GM12878 (cell line): ENCODE data around the gene HIVEP1.

ENCODE experiments used
- CEBPB ChIP-seq, 2 experiments: fragments of 150-350 bp in 1 of 2; IDR thresholded peaks; 2 replicates each; pipeline ENCODE4 v1.6.1; 2012 to 2014; ENCODE audit warnings: low read depth in 2 of 2, low read length in 2 of 2, borderline replicate concordance in 1 of 2, inconsistent platforms in 1 of 2
- CTCF ChIP-seq, 3 experiments: IDR thresholded peaks in 2 of 3; conservative IDR thresholded peaks in 1 of 3; 2 replicates each; pipeline ENCODE4 v1.5.1; 2011; ENCODE audit warnings: low read depth in 3 of 3, low read length in 3 of 3, mild to moderate bottlenecking in 3 of 3, control low read depth in 2 of 3, moderate library complexity in 2 of 3, inconsistent platforms in 1 of 3, mixed read lengths in 1 of 3; ENCODE audit not compliant: control insufficient read depth in 2 of 3, insufficient read depth in 1 of 3; ENCODE audit errors: extremely low read depth in 1 of 3
- HDGF ChIP-seq: fragments of 450-650 bp; IDR thresholded peaks from 2 replicates; pipeline ENCODE4 v1.6.1; 2016; ENCODE audit warnings: antibody characterized with exemption
- POLR2A ChIP-seq: IDR thresholded peaks from 2 replicates; pipeline ENCODE4 v1.6.1; 2011; ENCODE audit warnings: low read depth, mild to moderate bottlenecking, low read length
- POLR2AphosphoS5 ChIP-seq: IDR thresholded peaks from 2 replicates; pipeline ENCODE4 v1.6.1; 2011; ENCODE audit warnings: mild to moderate bottlenecking, low read length, inconsistent platforms
- ZNF622 ChIP-seq: fragments of 450-650 bp; IDR thresholded peaks from 2 replicates; pipeline ENCODE4 v1.6.1; 2017; ENCODE audit warnings: mild to moderate bottlenecking, inconsistent platforms

GRCh38 chr6:12088531-12088930 is 76.4 kb downstream of the HIVEP1 start:
- TF ChIP-seq CTCF (IDR thresholded peaks at IDR 0.05 in 2 of 3, conservative IDR thresholded peaks at IDR 0.05 in 1 of 3; ENCODE audit: control insufficient read depth in 2 of 3, extremely low read depth in 1 of 3, insufficient read depth in 1 of 3, low read depth in 3 of 3, low read length in 3 of 3) (no peak), HDGF (no peak), ZNF622 (no peak), POLR2AphosphoS5 (no peak), CEBPB (IDR thresholded peaks at IDR 0.05; ENCODE audit: borderline replicate concordance in 1 of 2, low read depth in 2 of 2, low read length in 2 of 2) (no peak), POLR2A (no peak)
